ENCODE measurements around the gene KREMEN2. TPM values are rescaled to one million over a fixed set of nuclear protein-coding genes. Genes with fewer than 3 reads are reported as not detected.
A peak's percentile ranks its signal among the peaks of the same experiment; 100 is the strongest.

KREMEN2 gene
- total and polyA plus RNA-seq, 9 of the 15 experiments (the other 6 are each of a cell fraction or from before 2014, with no cell fraction given), result 0.04 to 7.7 (median 1.5) TPM; not detected in 1

- no peak for TF ChIP-seq SMAD3 (CRISPR knock-in tag; conservative IDR thresholded peaks at IDR 0.05)
- peak; percentile 35 for TF ChIP-seq SIN3B (IDR thresholded peaks at IDR 0.05; ENCODE audit: low read depth)
- TF ChIP-seq BRF2 (IDR thresholded peaks at IDR 0.05; ENCODE audit: borderline replicate concordance, insufficient read depth, insufficient read length), result no peak
- no peak for TF ChIP-seq PYGO2 (tag; IDR thresholded peaks at IDR 0.05)
- TF ChIP-seq CC2D1A (IDR thresholded peaks at IDR 0.05), result 0 out of 2 replicates have a peak, but pooled peaks have one; percentile 10
- 0 out of 2 replicates have a peak, but pooled peaks have one; percentile 41 for TF ChIP-seq RREB1 (CRISPR knock-in tag; IDR thresholded peaks at IDR 0.05)
- peak; percentile 23 for TF ChIP-seq ZNF146 (CRISPR knock-in tag; IDR thresholded peaks at IDR 0.05; ENCODE audit: unreplicated experiment)
- no peak for TF ChIP-seq IRF9 (tag; IDR thresholded peaks at IDR 0.05)
- no peak for TF ChIP-seq ZKSCAN3 (CRISPR knock-in tag; IDR thresholded peaks at IDR 0.05)
- no peak for TF ChIP-seq NBN (IDR thresholded peaks at IDR 0.05; ENCODE audit: low read depth)
- TF ChIP-seq HOMEZ (CRISPR knock-in tag; IDR thresholded peaks at IDR 0.05), result no peak
- no peak for TF ChIP-seq ZNF512 (tag; IDR thresholded peaks at IDR 0.05)
- no peak for TF ChIP-seq RBM25 (IDR thresholded peaks at IDR 0.05; ENCODE audit: low read depth, low read length, severe bottlenecking)
These were observed 16.4 kb downstream of the KREMEN2 start, which contains the start of gene PKMYT1 (continued) for GRCh38 chr16:2980227-2981176.

Measured in K562 (cell line).